Kidney epithelial cell (primary cell): Measurements from ENCODE around the gene THOC5. TPM values are rescaled to one million over a fixed set of nuclear protein-coding genes. Genes with fewer than 3 reads are reported as not detected.
"Not testable (repeated sequence)": the region's sequence is repeated elsewhere in the genome, so short reads cannot be mapped to it uniquely, and the experiment has no call there.

Experiments used
- DNase-seq: peaks from one replicate; pipeline ENCODE4 v3.0.0-alpha.2; 2010; ENCODE audit warnings: low read depth
- H3K27me3 ChIP-seq: 2 replicates; pipeline ENCODE4 v1.6.0; 2011; ENCODE audit warnings: low read length; ENCODE audit not compliant: control insufficient read depth, insufficient read depth
- H3K36me3 ChIP-seq: 2 replicates; pipeline ENCODE4 v1.5.1; 2011; ENCODE audit warnings: low read length; ENCODE audit not compliant: control insufficient read depth, insufficient read depth
- H3K4me3 ChIP-seq: 2 replicates; pipeline ENCODE4 v1.5.1; 2011; ENCODE audit warnings: low read depth, mild to moderate bottlenecking, control low read depth, low read length
- total RNA-seq: library from RNA; depleted of rRNA; stranded (reverse); fragments of >200 nt; gene quantifications from 2 replicates; pipeline ENCODE4 v1.2.3, GENCODE V29; 2015
- TF ChIP-seq, protein P1 (sequence below): IDR thresholded peaks from 2 replicates; pipeline ENCODE4 v1.5.1; 2011; ENCODE audit warnings: mild to moderate bottlenecking, moderate library complexity, low read length, control low read depth, inconsistent platforms; ENCODE audit not compliant: insufficient read depth, poor library complexity, severe bottlenecking

Gene THOC5
- total RNA-seq, 1 donor from 2014 or later: 51.6 TPM

DNA sequence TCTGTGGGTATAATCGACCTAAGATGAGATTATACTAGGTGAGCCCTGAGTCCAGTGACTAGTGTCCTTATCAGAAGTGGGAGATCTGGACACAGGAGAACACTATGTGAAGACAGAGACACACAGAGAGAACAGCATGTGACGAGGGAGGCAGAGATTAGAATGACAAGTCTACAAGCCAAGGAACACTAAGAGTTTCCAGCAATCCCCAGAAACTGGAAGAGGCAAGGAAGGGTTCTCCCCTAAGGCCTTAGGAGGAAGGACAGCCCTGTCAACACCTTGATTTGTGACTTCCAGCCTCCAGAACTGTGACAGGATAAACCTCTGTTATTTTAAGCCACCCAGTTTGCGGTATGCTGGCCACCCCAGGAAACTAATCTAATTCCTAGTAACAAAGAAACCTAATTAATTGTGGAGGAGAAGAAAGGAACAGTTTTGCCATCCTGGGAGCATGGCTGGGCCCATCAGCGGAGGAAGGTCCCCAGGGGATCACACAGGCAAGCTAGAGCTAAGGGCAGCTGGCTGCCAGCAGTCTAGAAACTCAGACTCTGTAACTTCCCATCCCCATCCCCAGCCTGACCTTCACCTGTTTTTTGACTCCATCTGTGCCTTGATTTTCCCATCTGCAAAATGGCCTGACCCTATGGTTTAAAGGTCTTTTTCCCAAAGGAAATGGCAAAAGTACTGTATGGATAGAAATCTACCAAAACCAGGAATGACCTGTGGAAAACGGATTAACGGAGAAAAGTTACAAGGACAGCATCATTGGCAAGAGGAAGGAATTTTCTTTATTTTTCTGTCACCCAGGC lies 10.3 kb upstream of the THOC5 start:
- TF ChIP-seq, protein P1, sequence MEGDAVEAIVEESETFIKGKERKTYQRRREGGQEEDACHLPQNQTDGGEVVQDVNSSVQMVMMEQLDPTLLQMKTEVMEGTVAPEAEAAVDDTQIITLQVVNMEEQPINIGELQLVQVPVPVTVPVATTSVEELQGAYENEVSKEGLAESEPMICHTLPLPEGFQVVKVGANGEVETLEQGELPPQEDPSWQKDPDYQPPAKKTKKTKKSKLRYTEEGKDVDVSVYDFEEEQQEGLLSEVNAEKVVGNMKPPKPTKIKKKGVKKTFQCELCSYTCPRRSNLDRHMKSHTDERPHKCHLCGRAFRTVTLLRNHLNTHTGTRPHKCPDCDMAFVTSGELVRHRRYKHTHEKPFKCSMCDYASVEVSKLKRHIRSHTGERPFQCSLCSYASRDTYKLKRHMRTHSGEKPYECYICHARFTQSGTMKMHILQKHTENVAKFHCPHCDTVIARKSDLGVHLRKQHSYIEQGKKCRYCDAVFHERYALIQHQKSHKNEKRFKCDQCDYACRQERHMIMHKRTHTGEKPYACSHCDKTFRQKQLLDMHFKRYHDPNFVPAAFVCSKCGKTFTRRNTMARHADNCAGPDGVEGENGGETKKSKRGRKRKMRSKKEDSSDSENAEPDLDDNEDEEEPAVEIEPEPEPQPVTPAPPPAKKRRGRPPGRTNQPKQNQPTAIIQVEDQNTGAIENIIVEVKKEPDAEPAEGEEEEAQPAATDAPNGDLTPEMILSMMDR: no peak
- H3K4me3 ChIP-seq: no peak overlapping the region
- H3K27me3 ChIP-seq: no peaks in the 10 kb centered on the region
- no peak for DNase-seq
- H3K36me3 ChIP-seq: peaks cover 4% of the 10 kb centered on the region

DNA sequence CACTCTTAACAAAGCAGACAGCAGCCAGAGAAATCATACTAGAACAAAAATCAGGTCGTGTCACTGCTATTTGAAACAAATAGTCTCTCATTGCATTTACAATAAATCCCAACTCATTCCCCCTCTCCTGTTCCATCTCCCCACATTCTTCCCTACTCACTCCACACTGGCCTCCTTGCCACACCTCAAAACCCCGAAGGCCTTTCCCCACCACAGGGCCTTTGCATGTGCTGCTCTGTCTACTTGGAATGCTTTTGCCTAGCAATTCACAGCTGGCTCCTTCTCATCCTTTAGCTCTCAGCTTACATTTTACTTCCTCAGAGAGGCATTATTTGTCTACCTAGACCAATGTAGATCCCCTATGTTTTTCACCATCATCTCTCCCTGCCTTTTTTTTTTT lies 6.3 kb upstream of the THOC5 start:
- peaks cover 5% of the 10 kb centered on the region for H3K36me3 ChIP-seq

DNA sequence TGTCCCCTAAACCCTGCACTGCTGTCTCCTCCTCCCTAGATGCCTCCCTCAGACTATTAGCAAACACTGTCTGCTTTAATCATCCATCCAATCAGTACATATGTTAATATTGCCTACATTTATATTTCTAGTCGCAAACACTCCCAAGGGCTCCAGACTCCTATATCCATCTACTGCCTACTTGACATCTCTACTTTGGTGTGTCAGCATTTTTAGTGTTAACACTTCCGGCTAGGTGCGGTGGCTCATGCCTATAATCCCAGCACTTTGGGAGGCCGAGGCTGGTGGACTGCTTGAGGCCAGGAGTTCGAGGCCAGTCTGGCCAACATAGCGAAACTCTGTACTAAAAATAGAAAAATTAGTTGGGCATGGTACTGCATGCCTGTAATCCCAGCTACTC lies 5.5 kb upstream of the THOC5 start:
- peaks cover 5% of the 10 kb centered on the region for H3K36me3 ChIP-seq
- no peaks in the 10 kb centered on the region for H3K27me3 ChIP-seq
- no peak overlapping the region for H3K4me3 ChIP-seq
- TF ChIP-seq, protein P1: no peak
- no peak for DNase-seq

More for the DNA sequence above, 6.3 kb upstream of the THOC5 start:
- TF ChIP-seq, protein P1: no peak
- DNase-seq: no peak
- Histone ChIP-seq H3K4me3 (no peak overlapping the region), H3K27me3 (no peaks in the 10 kb centered on the region)

DNA sequence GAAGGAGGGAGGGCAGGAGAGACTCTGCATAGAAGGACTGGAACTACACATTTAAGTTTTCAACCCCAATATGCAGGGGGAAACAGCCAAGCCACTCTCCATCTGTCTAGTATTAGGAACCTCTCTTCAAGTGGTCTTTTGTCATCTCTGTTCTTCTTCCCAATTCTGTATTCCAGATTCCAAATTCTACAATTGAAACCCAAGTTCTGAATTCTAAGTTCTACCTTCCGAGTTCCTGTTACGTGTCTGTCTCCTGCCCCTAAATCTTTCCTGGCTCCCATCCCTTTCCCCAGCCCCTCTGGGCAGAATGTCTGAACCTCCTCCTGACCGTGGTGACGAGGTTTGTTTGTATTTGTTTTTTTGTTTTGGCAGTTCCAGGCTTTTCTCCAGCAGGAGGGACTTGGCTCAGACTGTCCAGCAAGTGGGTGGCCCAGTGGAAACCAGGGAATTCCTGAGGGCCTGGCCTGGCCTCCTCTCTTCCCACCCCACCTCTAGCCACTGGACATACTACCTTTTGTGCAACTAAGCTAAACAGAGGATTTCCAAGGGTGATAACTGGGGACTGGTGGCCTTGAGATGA lies 1.6 kb upstream of the THOC5 start:
- peaks cover 2% of the 10 kb centered on the region for H3K36me3 ChIP-seq
- TF ChIP-seq, protein P1: no peak
- no peak for DNase-seq
- no peaks in the 10 kb centered on the region for H3K27me3 ChIP-seq
- H3K4me3 ChIP-seq: no peak overlapping the region

DNA sequence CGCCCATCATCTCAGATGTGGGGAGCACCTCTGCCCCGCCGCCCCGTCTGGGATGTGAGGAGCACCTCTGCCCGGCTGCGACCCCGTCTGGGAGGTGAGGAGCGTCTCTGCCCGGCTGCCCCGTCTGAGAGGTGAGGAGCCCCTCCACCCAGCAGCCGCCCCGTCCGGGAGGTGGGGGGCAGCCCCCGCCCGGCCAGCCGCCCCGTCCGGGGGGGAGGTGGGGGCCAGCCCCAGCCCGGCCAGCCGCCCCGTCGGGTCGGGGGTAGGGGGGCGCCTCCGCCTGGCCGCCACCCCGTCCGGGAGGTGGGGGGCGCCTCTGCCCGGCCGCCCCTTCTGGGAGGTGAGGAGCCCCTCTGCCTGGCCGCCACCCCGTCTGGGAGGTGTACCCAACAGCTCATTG lies 1.2 kb downstream of the THOC5 start:
- not testable (repeated sequence) for H3K4me3 ChIP-seq, H3K27me3 ChIP-seq, DNase-seq, H3K36me3 ChIP-seq

DNA sequence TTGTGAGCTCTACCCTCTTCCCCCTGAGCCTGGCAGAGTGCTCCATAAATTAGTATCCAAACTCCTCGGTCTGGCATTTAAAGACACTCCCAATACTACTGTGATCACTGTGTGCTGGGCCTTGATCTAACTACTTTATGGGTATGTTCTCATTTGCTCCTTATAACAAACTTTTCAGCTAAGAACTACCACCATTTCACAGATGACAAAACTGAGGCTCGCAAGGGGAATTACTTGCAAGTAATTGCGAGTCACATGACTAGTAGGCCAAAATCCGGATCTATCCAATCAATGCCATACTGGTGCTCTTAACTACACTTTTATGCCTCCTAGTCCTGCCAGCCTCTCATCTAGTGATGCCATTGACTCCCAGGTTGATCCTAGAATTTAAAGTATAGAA lies 3.6 kb downstream of the THOC5 start:
- H3K27me3 ChIP-seq: no peaks in the 10 kb centered on the region
- no peak for DNase-seq
- peaks cover 3% of the 10 kb centered on the region for H3K36me3 ChIP-seq
- no peak overlapping the region for H3K4me3 ChIP-seq
- TF ChIP-seq, protein P1: no peak

DNA sequence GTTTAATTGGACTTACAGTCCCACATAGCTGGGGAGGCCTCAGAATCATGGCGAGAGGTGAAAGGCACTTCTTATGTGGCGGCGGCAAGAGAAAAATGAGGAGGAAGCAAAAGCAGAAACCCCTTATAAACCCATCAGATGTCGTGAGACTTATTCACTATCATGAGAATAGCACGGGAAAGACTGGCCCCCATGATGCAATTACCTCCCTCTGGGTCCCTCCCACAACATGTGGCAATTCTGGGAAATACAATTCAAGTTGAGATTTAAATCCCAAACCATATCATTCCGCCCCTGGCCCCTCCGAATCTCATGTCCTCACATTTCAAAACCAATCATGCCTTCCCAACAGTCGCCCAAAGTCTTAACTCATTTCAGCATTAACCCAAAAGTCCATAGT lies 8.5 kb downstream of the THOC5 start:
- not testable (repeated sequence) for H3K27me3 ChIP-seq, DNase-seq, H3K4me3 ChIP-seq, H3K36me3 ChIP-seq
